Liver (tissue), 9 donors: Measurements from ENCODE around the gene KIAA1755. TPM values are rescaled to one million over a fixed set of nuclear protein-coding genes. Genes with fewer than 3 reads are reported as not detected.

Experiments
- DNase-seq: peaks from one replicate; pipeline ENCODE4 v3.0.0-alpha.2; 2017; ENCODE audit warnings: low spot score
- H3K27ac ChIP-seq, 2 donors: one replicate each; pipeline ENCODE4 v1.7.0; 2013; ENCODE audit warnings: inconsistent platforms in 2 of 2, low read length in 2 of 2, control low read depth in 1 of 2, low read depth in 1 of 2, mild to moderate bottlenecking in 1 of 2
- H3K27me3 ChIP-seq, 4 donors: one replicate each; pipeline versions ENCODE4 v1.6.1 to v1.7.0; 2013; ENCODE audit warnings: low read length in 3 of 4, inconsistent platforms in 1 of 4, mild to moderate bottlenecking in 1 of 4, moderate library complexity in 1 of 4; ENCODE audit not compliant: control insufficient read depth in 4 of 4, insufficient read depth in 4 of 4
- H3K36me3 ChIP-seq, 4 donors: one replicate each; pipeline versions ENCODE4 v1.6.1 to v1.7.0; 2013; ENCODE audit warnings: low read length in 3 of 4, mild to moderate bottlenecking in 3 of 4, low read depth in 1 of 4, moderate library complexity in 1 of 4; ENCODE audit not compliant: control insufficient read depth in 4 of 4, insufficient read depth in 3 of 4
- H3K4me1 ChIP-seq, 4 donors: one replicate each; pipeline versions ENCODE4 v1.6.1 to v1.7.0; 2013; ENCODE audit warnings: low read length in 3 of 4, mild to moderate bottlenecking in 3 of 4, moderate library complexity in 1 of 4; ENCODE audit not compliant: control insufficient read depth in 4 of 4, insufficient read depth in 4 of 4
- H3K4me3 ChIP-seq, 3 donors: one replicate each; pipeline versions ENCODE4 v1.6.1 to v1.7.0; 2013; ENCODE audit warnings: low read length in 3 of 3, control low read depth in 1 of 3, low read depth in 1 of 3, mild to moderate bottlenecking in 1 of 3
- H3K9ac ChIP-seq, 2 donors: one replicate each; pipeline ENCODE4 v1.7.0; 2013; ENCODE audit warnings: low read length in 2 of 2, mild to moderate bottlenecking in 2 of 2, moderate library complexity in 2 of 2, control low read depth in 1 of 2, low read depth in 1 of 2
- H3K9me3 ChIP-seq, 4 donors: one replicate each; pipeline versions ENCODE4 v1.6.1 to v1.7.0; 2013; ENCODE audit warnings: low read length in 3 of 4; ENCODE audit not compliant: control insufficient read depth in 4 of 4
- FOXA2 ChIP-seq: IDR thresholded peaks from 2 replicates; pipeline ENCODE4 v1.6.1; 2016; ENCODE audit warnings: antibody characterized with exemption
- HNF4A ChIP-seq, 2 donors: conservative IDR thresholded peaks; 2 replicates each; pipeline ENCODE4 v1.6.1; 2016; ENCODE audit warnings: antibody characterized with exemption in 2 of 2, mild to moderate bottlenecking in 2 of 2
- HNF4G ChIP-seq: IDR thresholded peaks from 2 replicates; pipeline ENCODE4 v1.6.1; 2016; ENCODE audit warnings: antibody characterized with exemption
- NR2F2 ChIP-seq: IDR thresholded peaks from 2 replicates; pipeline ENCODE4 v1.6.1; 2016; ENCODE audit warnings: antibody characterized with exemption
- RAD21 ChIP-seq, 2 donors: IDR thresholded peaks; 2 replicates each; pipeline ENCODE4 v1.6.1; 2016; ENCODE audit warnings: antibody characterized with exemption in 2 of 2, mild to moderate bottlenecking in 2 of 2
- RXRA ChIP-seq, 2 donors: IDR thresholded peaks; 2 replicates each; pipeline ENCODE4 v1.6.1; 2017 to 2018; ENCODE audit warnings: antibody characterized with exemption in 2 of 2, mild to moderate bottlenecking in 1 of 2
- SP1 ChIP-seq: IDR thresholded peaks from 2 replicates; pipeline ENCODE4 v1.6.1; 2018; ENCODE audit warnings: antibody characterized with exemption, mild to moderate bottlenecking
- TAF1 ChIP-seq: conservative IDR thresholded peaks from 2 replicates; pipeline ENCODE4 v1.6.1; 2016; ENCODE audit warnings: antibody characterized with exemption, mild to moderate bottlenecking
- YY1 ChIP-seq: IDR thresholded peaks from 2 replicates; pipeline ENCODE4 v1.6.1; 2016; ENCODE audit warnings: antibody characterized with exemption, mild to moderate bottlenecking
- WGBS: extraction: QIAGEN DNeasy Blood & Tissue Kit; methylation state at CpG from one replicate; pipeline ENCODE4 v1.1.7; 2013; 5-methylcytosine and 5-hydroxymethylcytosine counted together
- polyA plus RNA-seq, 2 donors: library from polyadenylated mRNA; stranded (reverse) in 1 of 2; unstranded in 1 of 2; fragments of 200-250 nt in 1 of 2; fragments of >200 nt in 1 of 2; fragmentation: Nextera tagmentation in 1 of 2; extraction: Ambion mirVana in 1 of 2; gene quantifications; one replicate each; pipeline versions ENCODE4 v1.2.1 to v1.2.3, GENCODE V29; 2013 to 2015
- total RNA-seq, 2 donors: library from RNA; depleted of rRNA; stranded (reverse); fragments of >200 nt; gene quantifications; one replicate each; pipeline ENCODE4 v1.2.3, GENCODE V29; 2014
- TF ChIP-seq, protein P1 (sequence below): IDR thresholded peaks from 2 replicates; pipeline ENCODE4 v1.6.1; 2016; ENCODE audit warnings: antibody characterized with exemption
- TF ChIP-seq, protein P2 (sequence below): IDR thresholded peaks from 2 replicates; pipeline ENCODE4 v1.6.1; 2016; ENCODE audit warnings: antibody characterized with exemption
- TF ChIP-seq, protein P3 (sequence below): IDR thresholded peaks from 2 replicates; pipeline ENCODE4 v1.6.1; 2016; ENCODE audit warnings: antibody characterized with exemption, mild to moderate bottlenecking
- TF ChIP-seq, protein P4 (sequence below): fragments of 150-350 bp; IDR thresholded peaks from 2 replicates; pipeline ENCODE4 v1.5.1; 2017; ENCODE audit warnings: improper control_type of control experiment, low read depth, low read length; ENCODE audit not compliant: missing input control
- donor health status: healthy.
- donor health status: healthy.
- donor health status: healthy.
- donor health status: healthy.
- donor health status: healthy.

KIAA1755 gene
- total and polyA plus RNA-seq, 4 donors: 0.09 to 1.4 (median 0.81) TPM

DNA sequence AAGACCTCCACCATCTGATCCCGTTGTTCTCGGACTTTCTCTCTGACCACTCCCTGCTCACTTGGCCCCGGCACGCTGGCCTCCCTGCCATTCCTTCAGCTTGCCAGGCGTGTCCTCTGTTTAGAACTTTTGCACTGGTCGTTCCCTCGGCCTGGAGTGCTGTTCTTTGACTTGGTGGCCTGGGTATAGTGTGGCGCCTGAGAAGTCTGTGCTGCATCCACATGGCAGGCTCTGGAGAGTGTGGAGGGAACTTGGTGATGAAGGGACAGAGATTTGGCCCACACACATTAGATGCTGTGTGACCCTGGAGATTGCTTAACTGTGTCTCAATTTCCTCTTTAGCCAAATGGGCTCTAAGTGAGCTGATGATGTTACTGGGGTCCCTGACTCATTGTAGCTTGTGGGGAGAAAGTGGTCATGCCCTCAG is 82.5 kb downstream of the KIAA1755 start:
- no peak overlapping the region for H3K27ac ChIP-seq
- no peak for DNase-seq
- TF ChIP-seq FOXA2 (no peak), RXRA (IDR thresholded peaks at IDR 0.05) (no peak)
- TF ChIP-seq, protein P1, sequence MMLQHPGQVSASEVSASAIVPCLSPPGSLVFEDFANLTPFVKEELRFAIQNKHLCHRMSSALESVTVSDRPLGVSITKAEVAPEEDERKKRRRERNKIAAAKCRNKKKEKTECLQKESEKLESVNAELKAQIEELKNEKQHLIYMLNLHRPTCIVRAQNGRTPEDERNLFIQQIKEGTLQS: no peak
- TF ChIP-seq, protein P2, sequence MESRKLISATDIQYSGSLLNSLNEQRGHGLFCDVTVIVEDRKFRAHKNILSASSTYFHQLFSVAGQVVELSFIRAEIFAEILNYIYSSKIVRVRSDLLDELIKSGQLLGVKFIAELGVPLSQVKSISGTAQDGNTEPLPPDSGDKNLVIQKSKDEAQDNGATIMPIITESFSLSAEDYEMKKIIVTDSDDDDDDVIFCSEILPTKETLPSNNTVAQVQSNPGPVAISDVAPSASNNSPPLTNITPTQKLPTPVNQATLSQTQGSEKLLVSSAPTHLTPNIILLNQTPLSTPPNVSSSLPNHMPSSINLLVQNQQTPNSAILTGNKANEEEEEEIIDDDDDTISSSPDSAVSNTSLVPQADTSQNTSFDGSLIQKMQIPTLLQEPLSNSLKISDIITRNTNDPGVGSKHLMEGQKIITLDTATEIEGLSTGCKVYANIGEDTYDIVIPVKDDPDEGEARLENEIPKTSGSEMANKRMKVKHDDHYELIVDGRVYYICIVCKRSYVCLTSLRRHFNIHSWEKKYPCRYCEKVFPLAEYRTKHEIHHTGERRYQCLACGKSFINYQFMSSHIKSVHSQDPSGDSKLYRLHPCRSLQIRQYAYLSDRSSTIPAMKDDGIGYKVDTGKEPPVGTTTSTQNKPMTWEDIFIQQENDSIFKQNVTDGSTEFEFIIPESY: no peak
- no peaks in the 10 kb centered on the region for H3K9me3 ChIP-seq
- no peak overlapping the region for H3K9ac ChIP-seq
- no peaks in the 10 kb centered on the region for H3K4me1 ChIP-seq
- 87% methylated on average over 8 of the region's 8 CpGs for WGBS
- H3K36me3 ChIP-seq: no peaks in the 10 kb centered on the region
- H3K27me3 ChIP-seq: no peaks in the 10 kb centered on the region
- no peak overlapping the region for H3K4me3 ChIP-seq

DNA sequence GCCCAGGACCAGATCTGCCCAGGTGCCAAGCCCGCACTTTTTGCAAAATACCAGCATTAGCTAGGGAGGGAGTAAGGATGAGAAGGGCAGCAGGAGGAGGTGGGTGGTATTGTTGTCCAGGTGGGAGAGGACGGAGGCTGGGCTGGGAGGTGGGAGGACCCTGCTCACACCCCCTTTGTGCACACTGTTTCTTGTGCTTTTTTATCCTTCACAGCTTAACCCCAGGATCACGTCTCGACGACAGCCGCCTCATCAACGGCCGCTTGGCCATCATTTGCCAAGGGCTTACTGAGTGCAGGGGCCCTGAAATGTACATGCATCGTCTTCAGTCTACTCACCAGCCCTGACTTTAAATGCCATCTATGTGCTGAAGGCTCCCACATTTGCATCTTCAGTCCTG is 83.3 kb downstream of the KIAA1755 start:
- no peaks in the 10 kb centered on the region for H3K4me1 ChIP-seq
- H3K4me3 ChIP-seq: no peak overlapping the region
- no peaks in the 10 kb centered on the region for H3K27me3 ChIP-seq
- no peak overlapping the region for H3K27ac ChIP-seq
- no peaks in the 10 kb centered on the region for H3K36me3 ChIP-seq
- no peak overlapping the region for H3K9ac ChIP-seq
- WGBS: 95% methylated on average over 9 of the region's 9 CpGs
- no peaks in the 10 kb centered on the region for H3K9me3 ChIP-seq
- TF ChIP-seq YY1: no peak
- no peak for TF ChIP-seq NR2F2
- no peak for TF ChIP-seq TAF1
- TF ChIP-seq, protein P1: no peak
- TF ChIP-seq HNF4A (conservative IDR thresholded peaks at IDR 0.05): no peak
- TF ChIP-seq, protein P3, sequence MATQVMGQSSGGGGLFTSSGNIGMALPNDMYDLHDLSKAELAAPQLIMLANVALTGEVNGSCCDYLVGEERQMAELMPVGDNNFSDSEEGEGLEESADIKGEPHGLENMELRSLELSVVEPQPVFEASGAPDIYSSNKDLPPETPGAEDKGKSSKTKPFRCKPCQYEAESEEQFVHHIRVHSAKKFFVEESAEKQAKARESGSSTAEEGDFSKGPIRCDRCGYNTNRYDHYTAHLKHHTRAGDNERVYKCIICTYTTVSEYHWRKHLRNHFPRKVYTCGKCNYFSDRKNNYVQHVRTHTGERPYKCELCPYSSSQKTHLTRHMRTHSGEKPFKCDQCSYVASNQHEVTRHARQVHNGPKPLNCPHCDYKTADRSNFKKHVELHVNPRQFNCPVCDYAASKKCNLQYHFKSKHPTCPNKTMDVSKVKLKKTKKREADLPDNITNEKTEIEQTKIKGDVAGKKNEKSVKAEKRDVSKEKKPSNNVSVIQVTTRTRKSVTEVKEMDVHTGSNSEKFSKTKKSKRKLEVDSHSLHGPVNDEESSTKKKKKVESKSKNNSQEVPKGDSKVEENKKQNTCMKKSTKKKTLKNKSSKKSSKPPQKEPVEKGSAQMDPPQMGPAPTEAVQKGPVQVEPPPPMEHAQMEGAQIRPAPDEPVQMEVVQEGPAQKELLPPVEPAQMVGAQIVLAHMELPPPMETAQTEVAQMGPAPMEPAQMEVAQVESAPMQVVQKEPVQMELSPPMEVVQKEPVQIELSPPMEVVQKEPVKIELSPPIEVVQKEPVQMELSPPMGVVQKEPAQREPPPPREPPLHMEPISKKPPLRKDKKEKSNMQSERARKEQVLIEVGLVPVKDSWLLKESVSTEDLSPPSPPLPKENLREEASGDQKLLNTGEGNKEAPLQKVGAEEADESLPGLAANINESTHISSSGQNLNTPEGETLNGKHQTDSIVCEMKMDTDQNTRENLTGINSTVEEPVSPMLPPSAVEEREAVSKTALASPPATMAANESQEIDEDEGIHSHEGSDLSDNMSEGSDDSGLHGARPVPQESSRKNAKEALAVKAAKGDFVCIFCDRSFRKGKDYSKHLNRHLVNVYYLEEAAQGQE: no peak
- TF ChIP-seq RAD21 (IDR thresholded peaks at IDR 0.05): no peak
- TF ChIP-seq, protein P4, sequence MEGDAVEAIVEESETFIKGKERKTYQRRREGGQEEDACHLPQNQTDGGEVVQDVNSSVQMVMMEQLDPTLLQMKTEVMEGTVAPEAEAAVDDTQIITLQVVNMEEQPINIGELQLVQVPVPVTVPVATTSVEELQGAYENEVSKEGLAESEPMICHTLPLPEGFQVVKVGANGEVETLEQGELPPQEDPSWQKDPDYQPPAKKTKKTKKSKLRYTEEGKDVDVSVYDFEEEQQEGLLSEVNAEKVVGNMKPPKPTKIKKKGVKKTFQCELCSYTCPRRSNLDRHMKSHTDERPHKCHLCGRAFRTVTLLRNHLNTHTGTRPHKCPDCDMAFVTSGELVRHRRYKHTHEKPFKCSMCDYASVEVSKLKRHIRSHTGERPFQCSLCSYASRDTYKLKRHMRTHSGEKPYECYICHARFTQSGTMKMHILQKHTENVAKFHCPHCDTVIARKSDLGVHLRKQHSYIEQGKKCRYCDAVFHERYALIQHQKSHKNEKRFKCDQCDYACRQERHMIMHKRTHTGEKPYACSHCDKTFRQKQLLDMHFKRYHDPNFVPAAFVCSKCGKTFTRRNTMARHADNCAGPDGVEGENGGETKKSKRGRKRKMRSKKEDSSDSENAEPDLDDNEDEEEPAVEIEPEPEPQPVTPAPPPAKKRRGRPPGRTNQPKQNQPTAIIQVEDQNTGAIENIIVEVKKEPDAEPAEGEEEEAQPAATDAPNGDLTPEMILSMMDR: no peak
- no peak for TF ChIP-seq FOXA2
- TF ChIP-seq HNF4G: no peak
- TF ChIP-seq SP1: no peak
- DNase-seq: no peak
